ENCODE data around the gene DRAM1.

- no peak for TF ChIP-seq EZH2 (IDR thresholded peaks at IDR 0.05; ENCODE audit: borderline replicate concordance, insufficient read depth, low read depth, low read length, poor library complexity, severe bottlenecking)
- TF ChIP-seq CTCF (IDR thresholded peaks at IDR 0.05), result no peak
Measured at GRCh38 chr12:101828463-101829196, 48.8 kb upstream of the DRAM1 start.

Measured in B cell (primary cell).